K562 (cell line): Measurements from ENCODE around the gene FAM50A. TPM values are rescaled to one million over a fixed set of nuclear protein-coding genes. Genes with fewer than 3 reads are reported as not detected.

Experiments used
- ATAC-seq: fragments of 200-7000 bp; cut with Tn5 transposase; 3 replicates; pipeline ENCODE4 v1.9.1; 2020; ENCODE audit warnings: moderate library complexity
- BruUV-seq: library from RNA; stranded (reverse); fragments of 400-500 nt; replicated peaks from 2 replicates; lab custom pipeline; 2021; lab: Mats Ljungman, UMichigan
- CTCF ChIA-PET: fragments of 300-600 bp; formaldehyde crosslinking; extraction: SDS; loops from one replicate; lab custom pipeline; 2021; ENCODE audit warnings: low intra/inter-chr PET ratio; lab: Yijun Ruan, JAX
- POLR2A ChIA-PET: fragments of 300-600, 350-650 bp; sonication (Branson Sonifier 250); formaldehyde crosslinking; extraction: SDS; loops from one replicate; lab custom pipeline; 2021; ENCODE audit warnings: antibody characterized with exemption, inconsistent platforms; lab: Yijun Ruan, JAX
- DNase-seq, 4 experiments: peaks; one replicate each; pipeline versions ENCODE4 v3.0.0 to v3.0.0-alpha.2; 2011 to 2018; ENCODE audit warnings: low spot score in 3 of 4, mixed read lengths in 3 of 4; ENCODE audit errors: extremely low read depth in 1 of 4
- FAIRE-seq: peaks from 2 replicates; lab custom pipeline; 2011; peaks lifted over from hg19 to GRCh38; lab: Jason Lieb, UNC
- H2AFZ ChIP-seq: 2 replicates; pipeline ENCODE4 v1.6.0; 2011; ENCODE audit warnings: low read depth, low read length, control low read depth, inconsistent platforms
- H3K27ac ChIP-seq: fragments of 200-600 bp; 3 replicates; pipeline ENCODE4 v1.8.0; 2011; ENCODE audit warnings: low read depth, mild to moderate bottlenecking, control low read depth, inconsistent platforms, low read length, moderate library complexity, mixed read lengths; ENCODE audit errors: extremely low read depth
- H3K27me3 ChIP-seq, 2 experiments: fragments of 300-600 bp in 1 of 2; 2 replicates in 1 of 2; 3 replicates in 1 of 2; pipeline versions ENCODE4 v1.6.0 to v1.8.0; 2011; ENCODE audit warnings: inconsistent platforms in 2 of 2, low read length in 2 of 2, mild to moderate bottlenecking in 1 of 2, mixed read lengths in 1 of 2, moderate library complexity in 1 of 2; ENCODE audit not compliant: control insufficient read depth in 2 of 2, insufficient read depth in 2 of 2
- H3K36me3 ChIP-seq: fragments of 300-600 bp; 3 replicates; pipeline ENCODE4 v1.8.0; 2011; ENCODE audit warnings: mild to moderate bottlenecking, low read length, inconsistent platforms; ENCODE audit not compliant: control insufficient read depth, insufficient read depth
- H3K4me1 ChIP-seq, 2 experiments: fragments of 200-600 bp in 1 of 2; replicated peaks in 1 of 2; 2 replicates in 1 of 2; 3 replicates in 1 of 2; pipeline versions ENCODE4 v1.5.1 to v1.8.0; 2011; ENCODE audit warnings: inconsistent platforms in 2 of 2, low read length in 2 of 2, mild to moderate bottlenecking in 1 of 2, mixed read lengths in 1 of 2, moderate library complexity in 1 of 2; ENCODE audit not compliant: control insufficient read depth in 2 of 2, insufficient read depth in 2 of 2
- H3K4me2 ChIP-seq: 2 replicates; pipeline ENCODE4 v1.6.1; 2011; ENCODE audit warnings: low read length, control low read depth, inconsistent platforms, mixed read lengths; ENCODE audit not compliant: insufficient read depth
- H3K4me3 ChIP-seq: fragments of 200-600 bp; sonication (generic), shearing (Covaris generic); 2 replicates; pipeline ENCODE4 v1.5.1; 2016; ENCODE audit warnings: control low read depth, inconsistent platforms
- H3K79me2 ChIP-seq: fragments of 200-600 bp; 3 replicates; pipeline ENCODE4 v1.8.0; 2011; ENCODE audit warnings: low read length, inconsistent platforms; ENCODE audit not compliant: control insufficient read depth, insufficient read depth
- H3K9ac ChIP-seq, 2 experiments: 2 replicates each; pipeline versions ENCODE4 v1.6.0 to v1.6.1; 2011; ENCODE audit warnings: low read depth in 2 of 2, low read length in 2 of 2, control low read depth in 1 of 2, inconsistent platforms in 1 of 2, mild to moderate bottlenecking in 1 of 2, mixed read lengths in 1 of 2; ENCODE audit not compliant: insufficient read depth in 1 of 2
- H3K9me1 ChIP-seq: one replicate; pipeline ENCODE4 v1.6.0; 2011; ENCODE audit warnings: inconsistent platforms, mild to moderate bottlenecking, low read length, moderate library complexity; ENCODE audit not compliant: control insufficient read depth, insufficient read depth
- H3K9me3 ChIP-seq: replicated peaks from 2 replicates; pipeline ENCODE4 v1.5.1; 2011; ENCODE audit warnings: low read depth, low read length, inconsistent platforms; ENCODE audit not compliant: control insufficient read depth, insufficient read depth
- H4K20me1 ChIP-seq: replicated peaks from 2 replicates; pipeline ENCODE4 v1.6.1; 2011; ENCODE audit warnings: low read length, inconsistent platforms, mixed read lengths; ENCODE audit not compliant: control insufficient read depth, insufficient read depth
- AFF4 ChIP-seq: sonication (generic); formaldehyde crosslinking; IDR thresholded peaks from 2 replicates; pipeline ENCODE4 v1.8.0; 2023; ENCODE audit warnings: mild to moderate bottlenecking, missing genetic modification reagents
- CHD1 ChIP-seq: fragments of 200-600 bp; sonication (generic); IDR thresholded peaks from one replicate; pipeline ENCODE4 v1.6.1; 2012; ENCODE audit warnings: mild to moderate bottlenecking, moderate library complexity, low read length, inconsistent platforms
- CREM ChIP-seq: IDR thresholded peaks from 2 replicates; pipeline ENCODE4 v1.6.1; 2014; ENCODE audit warnings: antibody characterized with exemption, low read depth
- HDAC1 ChIP-seq, 2 experiments: fragments of 450-650 bp; IDR thresholded peaks; 2 replicates each; pipeline ENCODE4 v1.6.1; 2016 to 2017; ENCODE audit warnings: inconsistent platforms in 1 of 2, mild to moderate bottlenecking in 1 of 2, moderate library complexity in 1 of 2
- PPARD ChIP-seq: fragments of 250-450 bp; sonication (Bioruptor Pico); IDR thresholded peaks from 2 replicates; pipeline ENCODE4 v1.8.0; 2022; ENCODE audit warnings: inconsistent platforms, mild to moderate bottlenecking, moderate library complexity
- PREB ChIP-seq: sonication (generic); formaldehyde crosslinking; IDR thresholded peaks from 2 replicates; pipeline ENCODE4 v1.8.1; 2023; ENCODE audit warnings: mild to moderate bottlenecking, missing genetic modification reagents
- SP1 ChIP-seq: sonication (generic); formaldehyde crosslinking; IDR thresholded peaks from 2 replicates; pipeline ENCODE4 v1.8.1; 2022; ENCODE audit warnings: mild to moderate bottlenecking, missing genetic modification reagents
- YY1 ChIP-seq, 3 experiments: IDR thresholded peaks; 2 replicates each; pipeline ENCODE4 v1.6.1; 2011; ENCODE audit warnings: low read length in 2 of 3, mild to moderate bottlenecking in 2 of 3, moderate library complexity in 2 of 3, borderline replicate concordance in 1 of 3, control low read depth in 1 of 3, low read depth in 1 of 3; ENCODE audit not compliant: insufficient read depth in 3 of 3, insufficient replicate concordance in 2 of 3, control insufficient read depth in 1 of 3, insufficient read length in 1 of 3; ENCODE audit errors: extremely low read depth in 1 of 3
- ZBTB12 ChIP-seq: fragments of 250-450 bp; sonication (Bioruptor Pico); IDR thresholded peaks from 2 replicates; pipeline ENCODE4 v1.4.0; 2020
- ZFP91 ChIP-seq: sonication (generic); formaldehyde crosslinking; IDR thresholded peaks from 2 replicates; pipeline ENCODE4 v1.8.0; 2022; ENCODE audit warnings: mild to moderate bottlenecking, missing genetic modification reagents
- WGBS: fragments of 100-300 bp; shearing (Covaris generic); methylation state at CpG from one replicate; pipeline ENCODE4 v1.1.6; 2016; ENCODE audit warnings: low coverage, mixed read lengths; ENCODE audit not compliant: insufficient coverage; ENCODE audit errors: missing lambda C conversion rate; 5-methylcytosine and 5-hydroxymethylcytosine counted together
- in situ Hi-C: fragments of 300-500 bp; cut with MboI; formaldehyde crosslinking; loops from 4 replicates; pipeline ENCODE4 v1.15.0; 2018; ENCODE audit warnings: inconsistent platforms, mixed read lengths
- intact Hi-C: fragments of 100-400 bp; cut with micrococcal nuclease; formaldehyde crosslinking; loops from 2 replicates; pipeline ENCODE4 v1.14.2; 2022
- polyA plus RNA-seq, 8 experiments: library from polyadenylated mRNA; depleted of rRNA in 4 of 8; stranded (reverse) in 5 of 8; unstranded in 3 of 8; fragments of >200 nt; fragmentation: Nextera tagmentation in 2 of 8; fragmentation: Illumina TruSeq in 1 of 8; extraction: Ambion mirVana in 2 of 8; extraction: Trizol in 1 of 8; gene quantifications; 2 replicates each; pipeline versions ENCODE4 v1.2.1 to v1.2.3, GENCODE V29; 2011 to 2014; ENCODE audit warnings: inconsistent platforms in 1 of 8, missing spikeins in 1 of 8
- total RNA-seq, 7 experiments: library from RNA; depleted of rRNA in 6 of 7; stranded (reverse); fragments of >200 nt in 6 of 7; fragmentation: Illumina TruSeq in 2 of 7; extraction: Trizol in 2 of 7; gene quantifications; 2 replicates each; pipeline versions ENCODE4 v1.2.1 to v1.2.3, GENCODE V29; 2011 to 2021; ENCODE audit warnings: low replicate concordance in 1 of 7

FAM50A gene
- total and polyA plus RNA-seq, 9 of the 15 experiments (the other 6 are each of a cell fraction or from before 2014, with no cell fraction given), result 4.4 to 114 (median 67.3) TPM

GRCh38 chrX:154399527-154400368, 44.2 kb upstream of the FAM50A start:
- Histone ChIP-seq H3K79me2 (peaks cover 42% of the 10 kb centered on the region), H3K4me3 (peak overlapping the region; percentile 64), H3K27ac (peak overlapping the region; percentile 97), H3K27me3 (no peaks in the 10 kb centered on the region), H3K9ac (peak overlapping the region; percentile 95 to 98), H4K20me1 (peaks cover 13% of the 10 kb centered on the region), H3K9me1 (no peaks in the 10 kb centered on the region), H3K36me3 (peaks cover 35% of the 10 kb centered on the region), H2AFZ (no peak overlapping the region), H3K4me1 (peaks cover 5 to 20% of the 10 kb centered on the region in 2 experiments; a peak in 3 of 5 replicates), H3K4me2 (peak overlapping the region; percentile 97), H3K9me3 (no peaks in the 10 kb centered on the region; the same call in 1 of the 2 replicates)
- POLR2A ChIA-PET, result interaction anchor here (0.6 to 6.0 kb wide), 17 partner anchors 10 to 142 kb away, joined by 3 to 85 read pairs (median 5); partner anchors contain the start of genes ATP6AP1, DNASE1L1 and TAFAZZIN
- no TSS peak for BruUV-seq
- DNase-seq, result peak in 2 of 4 experiments; percentile 32 to 33
- peak; percentile 51 for FAIRE-seq
- WGBS, result 12% methylated on average over 12 of the region's 14 CpGs
- in situ Hi-C loops (loop anchor here (10.0 kb wide), 1 partner anchor 135 kb away; no protein-coding TSS in a partner anchor), intact Hi-C loops (loop anchor here (5.0 kb wide), 1 partner anchor 88 kb away; the partner anchor contains the start of gene UBL4A)
- ATAC-seq, result no peak
- CTCF ChIA-PET, result interaction anchor here (0.5 to 3.3 kb wide), 2 partner anchors 135 to 139 kb away, joined by 3 to 17 read pairs; no protein-coding TSS in a partner anchor
- TF ChIP-seq SP1 (CRISPR knock-in tag) (0 out of 2 replicates have a peak, but pooled peaks have one; percentile 46), HDAC1 (IDR thresholded peaks at IDR 0.05) (peak in 1 of 2 experiments; percentile 6; a peak in 1 of 4 replicates), CREM (0 out of 2 replicates have a peak, but pooled peaks have one; percentile 6), AFF4 (0 out of 2 replicates have a peak, but pooled peaks have one; percentile 50), PREB (CRISPR knock-in tag) (0 out of 2 replicates have a peak, but pooled peaks have one; percentile 47), CHD1 (peak; percentile 7), PPARD (CRISPR knock-in tag) (no peak), ZBTB12 (no peak), YY1 (IDR thresholded peaks at IDR 0.05; ENCODE audit: borderline replicate concordance in 1 of 3, control insufficient read depth in 1 of 3, extremely low read depth in 1 of 3, insufficient read depth in 3 of 3, insufficient read length in 1 of 3, insufficient replicate concordance in 2 of 3, low read depth in 1 of 3, low read length in 2 of 3) (peak in 1 of 3 experiments; percentile 55), ZFP91 (CRISPR knock-in tag) (peak; percentile 50; the same call in 1 of the 2 replicates)
